ENCODE data around the gene PHYKPL.
"Not testable (repeated sequence)": the region's sequence is repeated elsewhere in the genome, so short reads cannot be mapped to it uniquely, and the experiment has no call there.

PHYKPL gene

GRCh38 chr5:178238711-178239592 is 6.3 kb upstream of the PHYKPL start:
- no peak for DNase-seq

- DNase-seq = no peak
Observed at GRCh38 chr5:178238313-178238635, 5.7 kb upstream of the PHYKPL start.

GRCh38 chr5:178237431-178238312 is 5.1 kb upstream of the PHYKPL start:
- DNase-seq = no peak

- DNase-seq = no peak
Observed at GRCh38 chr5:178236679-178237078, 4.1 kb upstream of the PHYKPL start.

GRCh38 chr5:178236126-178236525 is 3.5 kb upstream of the PHYKPL start:
- no peak for DNase-seq

- no peak for DNase-seq
Observed at GRCh38 chr5:178235588-178235974, 3.0 kb upstream of the PHYKPL start.

GRCh38 chr5:178234750-178235587 is 2.4 kb upstream of the PHYKPL start:
- peak; percentile 80 for DNase-seq

- no peak for DNase-seq
Observed at GRCh38 chr5:178234121-178234749, 1.6 kb upstream of the PHYKPL start.

- DNase-seq = no peak
Observed at GRCh38 chr5:178232920-178233429, 373 bp upstream of the PHYKPL start.

- no peak for DNase-seq
Observed at GRCh38 chr5:178231539-178232123, 971 bp downstream of the PHYKPL start.

GRCh38 chr5:178230879-178231538 is 1.6 kb downstream of the PHYKPL start:
- DNase-seq = no peak

GRCh38 chr5:178229861-178230260 is 2.7 kb downstream of the PHYKPL start:
- no peak for DNase-seq

GRCh38 chr5:178229111-178229510 is 3.5 kb downstream of the PHYKPL start:
- DNase-seq = not testable (repeated sequence)

GRCh38 chr5:178228609-178229008 is 4.0 kb downstream of the PHYKPL start:
- DNase-seq = no peak

GRCh38 chr5:178227929-178228328 is 4.7 kb downstream of the PHYKPL start:
- no peak for DNase-seq

GRCh38 chr5:178227138-178227659 is 5.4 kb downstream of the PHYKPL start:
- no peak for DNase-seq

GRCh38 chr5:178225174-178225573 is 7.4 kb downstream of the PHYKPL start:
- DNase-seq = no peak

- no peak for DNase-seq
Observed at GRCh38 chr5:178224403-178224802, 8.2 kb downstream of the PHYKPL start.

GRCh38 chr5:178223828-178224335 is 8.7 kb downstream of the PHYKPL start:
- no peak for DNase-seq

GRCh38 chr5:178223196-178223773 is 9.3 kb downstream of the PHYKPL start:
- DNase-seq = no peak
